ENCODE measurements around the gene CFAP119. TPM values are rescaled to one million over a fixed set of nuclear protein-coding genes. Genes with fewer than 3 reads are reported as not detected.

CFAP119 gene
- total and polyA plus RNA-seq, 2 donors from 2014 or later: 12.2 to 13.5 TPM

- Histone ChIP-seq H3K9me3 (ENCODE audit: control insufficient read depth in 2 of 3, insufficient read depth in 1 of 3, low read length in 3 of 3) (no peaks in the 10 kb centered on the region), H3K4me1 (ENCODE audit: control insufficient read depth in 2 of 3, insufficient read depth in 2 of 3, low read depth in 1 of 3, low read length in 3 of 3) (no peaks in the 10 kb centered on the region), H3K9ac (ENCODE audit: low read length in 3 of 3) (no peak overlapping the region), H3K4me3 (ENCODE audit: low read length in 3 of 3) (no peak overlapping the region), H3K27ac (ENCODE audit: low read depth in 2 of 2, low read length in 2 of 2) (no peak overlapping the region), H3K27me3 (ENCODE audit: control insufficient read depth, insufficient read depth, low read length) (no peaks in the 10 kb centered on the region), H3K36me3 (ENCODE audit: control insufficient read depth in 2 of 3, insufficient read depth in 3 of 3, low read length in 3 of 3) (peaks cover 11 to 88% (median 66%) of the 10 kb centered on the region in 3 donors)
- FAIRE-seq (no peak), DNase-seq (peak in 2 of 5 donors; percentile 24 to 56)
- intact Hi-C loops (cut with DNase I): no loop called here
- TF ChIP-seq CTCF (IDR thresholded peaks at IDR 0.05; ENCODE audit: borderline replicate concordance, extremely low read depth, insufficient read depth): no peak
Observed at GRCh38 chr16:30768583-30769181, 6.8 kb upstream of the CFAP119 start.

GRCh38 chr16:30767767-30768465, 6.1 kb upstream of the CFAP119 start:
- peaks cover 3 to 7% (median 7%) of the 10 kb centered on the region in 3 donors for H3K4me1 ChIP-seq (ENCODE audit: control insufficient read depth in 2 of 3, insufficient read depth in 2 of 3, low read depth in 1 of 3, low read length in 3 of 3)
- intact Hi-C loops (cut with DNase I): no loop called here
- H3K9ac ChIP-seq (ENCODE audit: low read length in 3 of 3): no peak overlapping the region
- no peaks in the 10 kb centered on the region for H3K27me3 ChIP-seq (ENCODE audit: control insufficient read depth, insufficient read depth, low read length)
- peak in 2 of 5 donors; percentile 19 to 64 for DNase-seq
- TF ChIP-seq CTCF (IDR thresholded peaks at IDR 0.05; ENCODE audit: borderline replicate concordance, extremely low read depth, insufficient read depth): no peak
- no peak for FAIRE-seq
- no peak overlapping the region for H3K4me3 ChIP-seq (ENCODE audit: low read length in 3 of 3)
- H3K36me3 ChIP-seq (ENCODE audit: control insufficient read depth in 2 of 3, insufficient read depth in 3 of 3, low read length in 3 of 3): peaks cover 13 to 87% (median 62%) of the 10 kb centered on the region in 3 donors
- H3K27ac ChIP-seq (ENCODE audit: low read depth in 2 of 2, low read length in 2 of 2): no peak overlapping the region
- H3K9me3 ChIP-seq (ENCODE audit: control insufficient read depth in 2 of 3, insufficient read depth in 1 of 3, low read length in 3 of 3): no peaks in the 10 kb centered on the region

- no peak overlapping the region for H3K4me3 ChIP-seq (ENCODE audit: low read length in 3 of 3)
- no peak for FAIRE-seq
- TF ChIP-seq CTCF (IDR thresholded peaks at IDR 0.05; ENCODE audit: borderline replicate concordance, extremely low read depth, insufficient read depth): no peak
- no peaks in the 10 kb centered on the region for H3K27me3 ChIP-seq (ENCODE audit: control insufficient read depth, insufficient read depth, low read length)
- no peak for DNase-seq
- H3K27ac ChIP-seq (ENCODE audit: low read depth in 2 of 2, low read length in 2 of 2): no peak overlapping the region
- peaks cover 4 to 11% (median 8%) of the 10 kb centered on the region in 3 donors for H3K4me1 ChIP-seq (ENCODE audit: control insufficient read depth in 2 of 3, insufficient read depth in 2 of 3, low read depth in 1 of 3, low read length in 3 of 3)
- H3K9ac ChIP-seq (ENCODE audit: low read length in 3 of 3): no peak overlapping the region
- H3K9me3 ChIP-seq (ENCODE audit: control insufficient read depth in 2 of 3, insufficient read depth in 1 of 3, low read length in 3 of 3): no peaks in the 10 kb centered on the region
- peaks cover 13 to 77% (median 54%) of the 10 kb centered on the region in 3 donors for H3K36me3 ChIP-seq (ENCODE audit: control insufficient read depth in 2 of 3, insufficient read depth in 3 of 3, low read length in 3 of 3)
- intact Hi-C loops (cut with DNase I): no loop called here
Observed at GRCh38 chr16:30766933-30767284, 5.0 kb upstream of the CFAP119 start.

All from kidney (tissue), 14 donors.